Activated T-cell treated with anti-CD3 and anti-CD28 coated beads, Interleukin-2, amount 50 U/mL, for 1 hour (primary cell): Measurements from ENCODE around the gene ASB3.
A peak's percentile ranks its signal among the peaks of the same experiment; 100 is the strongest.
"Not testable (repeated sequence)": the region's sequence is repeated elsewhere in the genome, so short reads cannot be mapped to it uniquely, and the experiment has no call there.

Experiments used
- DNase-seq: peaks from one replicate; pipeline ENCODE4 v3.0.0-alpha.2; 2020

Gene ASB3

DNA sequence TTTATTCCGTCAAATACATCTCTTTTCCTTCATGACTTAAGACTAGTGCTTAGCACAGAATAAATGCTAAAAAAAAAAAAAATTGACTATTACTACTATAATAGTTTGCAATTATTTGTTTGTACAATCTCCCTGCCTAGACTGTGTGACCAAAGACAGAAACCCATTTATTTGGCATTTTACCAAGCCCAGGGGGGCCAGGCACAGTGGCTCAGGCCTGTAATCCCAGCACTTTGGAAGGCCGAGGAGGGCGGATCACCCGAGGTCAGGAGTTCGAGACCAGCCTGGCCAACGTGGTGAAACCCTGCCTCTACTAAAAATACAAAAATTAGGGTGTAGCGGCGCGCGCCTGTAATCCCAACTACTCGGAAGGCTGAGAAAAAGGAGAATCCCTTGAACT, 1.4 kb downstream of the ASB3 start:
- DNase-seq, result no peak

DNA sequence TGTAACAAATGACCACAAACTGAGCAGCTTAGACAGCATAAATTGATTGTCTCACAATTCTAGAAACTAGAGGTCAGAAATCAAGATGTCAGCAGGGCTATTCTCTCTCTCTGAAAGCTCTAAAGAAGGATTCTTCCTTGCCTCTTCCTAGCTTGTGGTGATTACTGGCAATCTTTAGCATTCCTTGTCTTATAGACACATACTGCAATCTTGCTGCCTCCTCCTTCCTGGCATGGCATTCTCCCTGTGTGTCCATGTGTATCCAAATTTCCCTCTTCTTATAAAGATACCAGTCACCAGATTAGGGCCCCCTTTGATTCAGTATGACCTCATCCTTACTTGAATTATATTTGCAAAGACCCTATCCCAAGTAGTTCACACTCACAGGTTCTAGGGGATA, 2.3 kb downstream of the ASB3 start:
- DNase-seq, result no peak

DNA sequence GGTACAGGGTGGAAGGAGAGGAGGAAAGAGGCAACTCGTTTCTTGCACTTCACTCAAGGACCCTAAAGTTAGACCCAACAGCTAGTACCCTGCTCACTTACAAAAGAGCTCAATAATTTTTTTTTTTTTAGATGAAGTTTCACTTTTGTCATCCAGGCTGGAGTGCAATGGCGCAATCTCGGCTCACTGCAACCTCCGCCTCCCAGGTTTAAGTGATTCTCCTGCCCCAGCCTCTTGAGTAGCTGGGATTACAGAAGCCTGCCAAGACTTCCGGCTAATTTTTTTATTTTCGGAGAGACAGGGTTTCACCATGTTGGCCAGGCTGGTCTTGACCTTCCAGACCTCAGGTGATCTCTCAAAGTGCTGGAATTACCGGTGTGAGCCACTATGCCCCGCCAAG, 4.1 kb downstream of the ASB3 start:
- no peak for DNase-seq

DNA sequence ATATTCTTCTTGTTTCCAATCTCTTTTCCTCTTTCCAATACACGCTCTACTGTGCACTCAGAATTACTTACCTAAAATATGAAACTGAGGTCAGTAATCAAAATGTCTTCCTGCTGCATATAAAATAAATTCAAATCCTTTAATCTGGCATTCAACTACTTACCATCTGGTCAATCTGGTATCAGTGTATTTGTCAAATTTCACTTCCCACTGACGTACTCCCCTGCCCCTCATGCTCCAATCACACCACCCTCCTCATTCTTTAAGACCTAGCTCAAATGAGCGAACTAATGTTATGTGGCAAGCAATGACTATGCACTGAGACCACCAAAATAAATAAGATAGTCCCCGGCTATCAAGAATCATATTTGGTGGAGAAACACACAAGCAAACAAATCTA, 6.7 kb downstream of the ASB3 start:
- no peak for DNase-seq

DNA sequence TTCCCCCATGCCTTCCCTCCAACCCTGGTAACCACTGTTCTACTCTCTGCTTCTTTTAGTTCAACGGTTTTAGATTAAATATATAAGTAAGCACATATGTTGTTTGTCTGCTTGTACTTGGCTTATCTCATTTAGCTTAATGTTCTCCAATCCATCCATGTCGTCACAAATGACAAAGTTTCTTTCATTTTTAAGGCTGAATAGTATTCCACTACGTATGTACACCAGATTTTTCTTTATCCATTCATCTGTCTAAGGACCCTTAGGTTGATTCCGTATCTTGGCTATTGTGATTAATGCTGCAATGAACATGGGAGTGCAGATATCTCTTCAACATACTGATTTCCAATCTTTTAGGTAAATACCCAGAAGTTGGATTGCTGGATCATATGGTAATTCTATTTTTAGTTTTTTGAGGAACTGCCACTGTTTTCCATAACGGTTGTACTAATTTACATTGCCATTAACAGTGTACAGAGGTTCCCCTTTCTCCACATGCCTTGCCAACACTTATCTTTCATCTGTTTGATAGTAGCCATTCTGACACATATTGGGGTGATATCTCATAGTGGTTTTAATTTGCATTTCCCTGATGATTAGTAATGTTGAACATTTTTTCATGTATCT, 8.1 kb downstream of the ASB3 start:
- no peak for DNase-seq

DNA sequence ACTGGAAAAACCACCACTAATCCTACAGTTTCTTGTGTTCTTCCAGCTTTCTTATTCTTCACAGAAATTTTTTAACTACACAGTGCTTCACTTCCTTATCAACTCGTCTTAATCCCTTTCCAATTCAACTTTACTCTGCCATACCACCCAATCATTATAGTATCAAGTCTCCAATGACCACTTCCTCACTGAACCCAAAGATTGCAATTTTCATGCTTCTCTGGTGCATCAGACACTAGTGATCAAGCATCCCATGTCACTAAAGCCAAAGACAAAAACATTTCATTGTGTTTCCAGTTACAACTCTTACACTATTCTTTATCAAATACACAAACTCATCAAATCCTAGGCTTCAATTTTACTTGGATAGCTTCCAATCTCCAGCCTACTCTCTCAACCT, 9.6 kb downstream of the ASB3 start:
- DNase-seq, result no peak

DNA sequence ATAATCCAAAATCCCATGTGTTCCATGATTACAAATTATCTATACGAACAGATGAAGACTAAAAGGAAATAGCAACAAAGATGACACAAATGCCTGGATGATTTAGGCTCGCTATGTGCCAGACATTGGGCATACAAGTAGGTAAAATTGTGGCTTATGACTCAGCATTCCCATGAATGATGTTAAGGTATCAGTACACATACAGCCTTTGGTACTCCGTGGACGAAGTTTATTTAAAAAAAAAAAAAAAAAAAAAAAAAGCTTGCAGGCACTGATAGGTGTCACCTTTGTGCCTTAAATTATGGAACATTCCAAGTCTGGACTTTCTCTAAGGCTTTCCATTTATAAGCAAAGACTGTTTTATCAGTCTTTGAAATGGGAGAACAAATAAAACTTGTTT, 16.5 kb downstream of the ASB3 start:
- DNase-seq, result no peak

DNA sequence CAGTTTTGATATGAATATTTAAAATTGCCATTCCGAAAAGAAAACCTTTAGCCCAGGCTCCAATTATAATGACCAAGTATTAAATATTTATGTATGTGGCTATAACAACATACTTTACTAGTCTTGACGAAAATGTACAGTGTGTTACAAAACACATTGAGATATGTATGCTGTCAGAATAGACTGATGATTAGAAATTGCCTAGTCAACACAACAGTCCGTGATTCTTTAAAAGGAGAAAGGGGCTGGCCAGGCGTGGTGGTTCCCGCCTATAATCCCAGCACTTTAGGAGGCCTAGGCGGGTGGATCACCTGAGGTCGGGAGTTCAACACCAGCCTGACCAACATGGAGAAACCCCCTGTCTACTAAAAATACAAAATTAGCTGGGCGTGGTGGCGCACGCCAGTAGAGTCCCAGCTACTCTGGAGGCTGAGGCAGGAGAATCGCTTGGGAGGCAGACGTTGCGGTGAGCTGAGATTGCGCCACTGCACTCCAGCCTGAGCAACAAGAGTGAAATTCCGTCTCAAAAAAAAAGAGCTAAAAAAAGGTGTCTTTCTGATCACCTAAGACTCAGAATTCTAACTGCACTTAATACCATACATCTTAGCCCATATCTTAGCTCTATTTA, 17.3 kb downstream of the ASB3 start:
- DNase-seq, result no peak

DNA sequence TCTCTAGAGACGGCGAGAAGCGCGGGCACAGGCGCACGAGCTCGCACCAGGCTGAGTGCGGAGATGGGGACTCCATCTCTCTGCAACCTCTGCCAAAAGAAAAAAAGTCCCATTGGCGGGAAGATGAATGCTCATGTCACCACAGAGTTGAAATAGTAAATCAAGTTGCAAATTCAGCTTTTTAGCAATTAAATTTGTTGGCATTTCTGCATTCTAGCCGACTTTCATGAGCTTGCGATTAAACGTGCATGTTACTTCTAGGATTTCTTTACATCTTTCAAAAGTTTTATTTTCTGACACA, 18.6 kb downstream of the ASB3 start:
- DNase-seq, result no peak

DNA sequence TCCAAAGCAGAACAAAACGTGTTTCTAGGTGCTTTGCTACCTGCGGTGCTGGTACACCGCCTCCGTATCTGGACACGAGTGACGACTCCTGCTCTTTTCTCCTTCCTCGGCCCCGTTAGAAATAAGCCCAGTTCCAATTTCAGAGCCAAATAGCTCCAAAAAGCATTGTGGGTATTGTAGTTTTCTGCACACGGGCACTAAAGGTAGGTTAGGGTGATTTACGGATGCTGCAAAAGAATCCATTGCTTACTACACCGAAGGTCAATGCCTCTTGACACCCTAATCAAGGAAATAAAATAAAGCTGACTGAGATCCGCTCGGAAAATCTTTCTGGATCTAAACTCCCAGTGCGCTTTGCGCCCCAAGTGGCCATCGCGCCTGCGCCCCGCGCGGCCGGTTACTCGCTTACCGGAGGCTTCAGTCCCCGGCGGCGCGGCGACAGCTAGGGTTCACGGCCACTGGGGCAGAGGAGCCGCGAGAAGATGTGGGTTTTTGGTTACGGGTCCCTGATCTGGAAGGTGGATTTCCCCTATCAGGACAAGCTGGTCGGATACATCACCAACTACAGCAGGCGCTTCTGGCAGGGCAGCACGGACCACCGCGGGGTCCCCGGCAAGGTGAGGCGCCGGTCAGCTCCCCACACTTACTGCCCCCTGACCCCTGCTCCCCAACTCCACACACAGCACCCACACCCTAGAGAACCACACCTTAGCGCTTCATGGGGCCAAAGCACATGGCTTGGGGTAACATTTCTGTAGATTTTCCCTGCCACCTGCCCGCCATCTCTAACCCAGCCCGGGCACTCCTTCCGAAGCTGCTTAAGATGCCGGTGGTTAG, 19.1 kb downstream of the ASB3 start, which contains the start of gene CHAC2:
Gene CHAC2 (plus strand): TSS at position 400 of the 837 bp plus-strand sequence. CDS start 83 bp downstream, at position 483.
- peak; percentile 83 for DNase-seq

DNA sequence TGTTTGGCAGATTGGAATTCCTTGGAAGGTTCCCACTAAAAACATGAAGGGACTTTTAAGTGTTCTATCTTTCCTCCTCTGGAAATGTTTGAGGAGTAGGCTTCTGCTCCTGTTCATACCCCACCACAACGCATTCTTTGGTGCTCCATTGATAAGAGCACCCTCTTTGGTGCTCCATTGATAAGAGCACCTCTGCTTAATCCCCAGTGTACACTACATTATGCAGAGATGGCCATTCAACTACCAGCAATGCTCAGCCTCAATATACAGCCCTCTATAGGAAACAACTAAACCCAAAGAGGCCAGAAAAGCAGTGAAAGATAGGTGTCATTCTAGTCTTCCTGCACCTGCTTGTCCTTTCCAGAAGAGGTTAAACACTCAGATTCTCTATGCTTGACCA, 21.0 kb downstream of the ASB3 start:
- DNase-seq, result no peak

DNA sequence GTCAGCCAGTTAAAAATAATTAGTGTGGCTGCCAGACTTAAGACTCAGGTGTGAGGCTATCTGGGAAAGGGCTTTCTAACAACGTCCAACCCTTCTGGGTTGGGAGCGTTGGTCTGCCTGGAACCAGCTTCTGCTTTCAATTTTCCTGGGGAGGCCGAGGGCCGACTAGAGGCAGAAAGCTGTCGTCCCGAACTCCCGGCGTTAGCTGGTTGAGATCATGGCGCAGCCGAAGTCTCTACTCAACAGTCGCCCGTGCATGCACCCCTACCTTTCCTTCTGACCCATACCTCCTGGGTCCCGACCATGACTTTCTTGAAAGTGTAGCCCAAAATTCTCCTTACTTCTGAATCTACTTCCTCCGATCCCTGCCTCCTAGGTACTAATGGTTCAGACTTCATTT, 29.5 kb downstream of the ASB3 start:
- DNase-seq, result not testable (repeated sequence)

DNA sequence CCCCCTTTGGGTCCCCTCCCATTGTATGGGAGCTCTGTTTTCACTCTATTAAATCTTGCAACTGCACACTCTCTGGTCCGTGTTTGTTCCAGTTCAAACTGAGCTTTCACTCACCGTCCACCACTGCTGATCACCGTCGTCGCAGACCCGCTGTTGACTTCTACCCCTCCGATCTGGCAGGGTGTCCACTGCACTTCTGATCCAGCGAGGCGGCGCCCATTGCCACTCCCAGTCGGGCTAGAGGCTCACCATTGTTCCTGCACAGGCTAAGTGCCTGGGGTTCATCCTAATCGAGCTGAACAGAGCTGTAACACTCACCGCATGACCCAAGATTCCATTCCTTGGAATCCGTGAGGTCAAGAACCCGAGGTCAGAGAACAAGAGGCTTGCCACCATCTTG, 30.1 kb downstream of the ASB3 start:
- no peak for DNase-seq

DNA sequence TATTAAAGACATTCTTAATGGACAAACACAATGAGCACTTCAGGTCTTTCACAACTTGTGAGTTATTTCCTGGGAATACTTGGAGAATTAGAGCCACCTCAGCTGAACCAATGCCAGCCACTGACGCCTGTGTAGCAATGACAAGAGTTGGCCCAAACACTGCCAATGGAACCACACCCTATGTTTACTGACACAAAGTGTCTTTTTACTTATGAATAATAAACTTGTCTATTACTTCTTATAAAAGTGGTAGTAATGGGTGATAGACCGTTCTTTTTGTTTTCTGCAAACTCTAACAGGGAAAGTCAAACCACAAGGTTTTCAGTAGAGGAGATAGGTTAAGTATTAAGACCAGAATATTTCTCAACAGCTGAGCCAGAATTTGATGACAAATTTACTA, 31.6 kb downstream of the ASB3 start:
- no peak for DNase-seq

DNA sequence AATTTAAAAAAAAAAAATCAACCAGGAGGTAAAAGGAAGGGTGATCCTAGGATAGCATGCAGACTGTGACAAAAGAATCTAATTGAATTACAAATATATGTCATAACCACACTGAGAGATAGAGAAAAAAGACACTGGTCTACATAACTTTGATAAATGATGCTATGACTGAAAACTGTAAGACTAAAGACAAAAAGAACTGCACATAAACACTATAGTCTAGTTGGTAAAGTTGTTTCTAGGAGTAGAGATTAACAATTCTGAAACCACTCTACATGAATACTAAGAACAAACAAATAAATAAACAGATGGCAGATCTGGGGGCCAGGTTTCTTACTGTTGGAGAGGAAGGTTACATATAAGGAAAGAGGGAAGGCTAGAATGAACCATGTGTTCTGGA, 33.7 kb downstream of the ASB3 start:
- DNase-seq, result no peak

DNA sequence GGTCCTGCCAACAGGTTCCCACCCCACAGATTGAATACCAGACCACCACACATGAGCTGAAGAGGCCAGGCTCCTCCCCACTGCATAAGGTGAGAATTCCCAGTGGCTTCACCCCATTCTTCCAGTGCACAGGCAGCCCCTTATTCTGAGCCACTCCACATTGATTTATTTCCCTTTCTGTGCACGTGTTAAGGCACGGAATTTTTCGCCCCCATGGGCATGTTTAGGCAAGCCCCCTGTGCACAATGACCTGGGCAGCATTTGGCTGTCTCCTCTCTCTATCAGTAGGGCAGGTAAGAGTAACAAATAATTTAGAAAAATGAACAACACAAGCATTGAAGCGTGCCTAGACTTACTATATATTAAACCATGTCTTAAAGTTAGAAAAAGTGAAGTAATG, 34.4 kb downstream of the ASB3 start:
- DNase-seq, result no peak

DNA sequence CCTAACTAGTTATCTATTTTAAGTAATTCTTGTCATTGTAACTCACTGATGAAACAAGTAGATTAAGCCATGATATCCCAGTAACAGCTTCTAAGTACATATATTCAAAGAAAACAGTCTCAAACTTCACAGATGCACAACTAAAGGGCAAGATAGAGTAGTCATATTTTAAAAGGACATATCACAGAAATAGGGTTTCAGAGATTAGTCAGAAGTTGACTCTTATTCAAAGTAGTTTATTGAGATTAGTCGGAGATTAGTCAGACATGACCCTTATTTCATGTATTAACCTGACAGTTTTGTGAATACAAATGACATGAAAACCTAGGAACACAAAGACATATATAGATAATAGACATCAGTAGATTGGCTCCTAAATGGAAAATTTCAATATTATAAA, 35.0 kb downstream of the ASB3 start:
- DNase-seq, result no peak

DNA sequence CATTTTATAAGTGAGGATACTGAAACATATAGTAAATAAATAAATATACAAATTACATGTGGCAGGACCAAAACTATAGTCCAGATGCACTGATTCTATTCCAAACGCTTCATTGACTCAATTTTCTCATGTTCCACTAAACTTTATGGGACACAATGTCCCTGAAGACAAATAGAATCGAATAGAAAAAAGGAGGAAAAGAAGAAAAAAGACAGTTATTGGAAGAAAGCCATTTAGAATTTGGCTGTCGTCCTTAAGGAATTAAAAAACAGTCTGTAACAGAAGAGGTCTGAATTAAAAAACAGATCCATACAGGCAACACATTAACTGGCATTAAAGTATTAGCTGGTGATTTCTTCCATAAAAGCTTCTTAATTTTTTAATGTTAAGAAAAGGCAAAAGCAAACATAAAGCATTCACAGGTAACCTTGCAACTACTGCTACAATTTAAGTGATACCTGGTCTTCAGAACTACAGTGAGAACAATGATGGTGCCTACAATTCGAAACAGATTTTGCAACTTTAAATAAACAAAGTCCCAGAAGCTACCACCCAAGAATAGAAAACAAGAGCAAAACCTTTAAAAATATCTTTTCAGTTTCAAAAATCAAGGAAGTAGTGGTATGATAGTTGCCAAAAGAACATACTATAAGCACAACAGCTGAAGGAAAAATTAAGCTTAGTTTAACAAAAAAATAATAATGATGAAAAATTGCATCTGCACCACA, 36.5 kb downstream of the ASB3 start:
- no peak for DNase-seq

DNA sequence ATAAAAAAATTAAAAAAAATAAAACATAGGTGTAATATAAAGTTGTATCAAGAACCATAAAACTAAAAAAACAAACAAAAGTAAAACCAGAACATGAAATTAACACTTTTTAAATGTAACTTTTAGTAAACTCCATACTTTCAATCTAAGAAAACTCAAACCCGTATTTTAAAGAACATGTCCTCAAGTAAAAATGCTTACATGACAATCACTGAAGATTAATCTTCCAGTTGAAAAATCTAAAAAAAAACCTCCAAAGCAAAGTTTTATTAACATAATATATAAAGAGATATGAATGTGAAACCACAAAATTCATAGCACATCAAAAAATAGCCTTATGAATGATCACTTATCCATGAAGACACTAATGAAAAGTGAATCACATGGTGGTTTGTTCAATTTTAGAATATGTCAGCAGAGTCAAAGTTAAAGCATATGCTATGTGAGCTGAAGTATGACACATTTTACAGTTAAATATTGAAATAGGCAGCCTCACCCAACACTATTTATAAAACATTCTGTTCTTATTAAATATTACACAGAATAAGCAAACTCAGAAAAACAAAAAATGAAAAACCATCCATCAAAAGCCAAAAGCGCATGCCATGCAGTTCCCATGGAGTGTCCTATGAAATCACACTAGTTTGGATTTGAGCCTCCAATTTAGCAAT, 42.2 kb downstream of the ASB3 start:
- DNase-seq, result no peak

DNA sequence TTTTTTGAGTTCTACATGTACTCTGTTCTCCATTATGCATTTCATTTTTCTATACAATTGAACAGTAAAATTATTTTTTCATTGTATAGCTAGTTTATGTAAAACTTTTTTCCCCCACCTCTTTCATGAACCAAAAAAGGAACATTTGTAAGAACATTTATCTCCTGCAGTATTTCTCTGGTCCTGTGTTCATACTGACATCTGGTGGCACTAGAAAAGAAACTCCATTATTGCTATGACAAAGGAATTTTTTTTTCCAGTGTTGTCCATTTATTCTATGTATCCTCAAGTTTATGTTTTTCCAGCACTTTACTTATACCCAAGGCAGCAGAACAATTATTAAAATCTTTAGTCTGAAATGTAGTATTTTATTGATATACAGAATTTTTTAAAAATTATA, 46.6 kb downstream of the ASB3 start:
- DNase-seq, result no peak

DNA sequence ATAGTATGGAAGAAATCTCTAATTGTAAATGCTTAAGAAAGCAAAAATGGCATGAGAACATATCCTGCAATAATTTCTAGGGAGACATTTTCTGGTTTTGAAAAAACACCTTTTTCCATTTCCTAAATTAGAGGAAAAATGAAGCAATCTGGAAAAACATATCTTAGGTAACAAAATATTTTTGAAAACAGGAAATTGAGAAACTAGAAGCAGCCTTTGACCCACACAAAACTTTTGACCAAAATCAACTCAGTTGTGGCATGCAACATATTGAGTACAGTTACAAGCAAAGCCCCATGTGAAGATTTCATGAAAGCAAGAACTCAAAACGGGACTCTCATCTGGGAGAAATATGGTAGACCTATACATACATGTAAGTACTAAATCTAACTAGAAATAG, 47.7 kb downstream of the ASB3 start:
- DNase-seq, result no peak

DNA sequence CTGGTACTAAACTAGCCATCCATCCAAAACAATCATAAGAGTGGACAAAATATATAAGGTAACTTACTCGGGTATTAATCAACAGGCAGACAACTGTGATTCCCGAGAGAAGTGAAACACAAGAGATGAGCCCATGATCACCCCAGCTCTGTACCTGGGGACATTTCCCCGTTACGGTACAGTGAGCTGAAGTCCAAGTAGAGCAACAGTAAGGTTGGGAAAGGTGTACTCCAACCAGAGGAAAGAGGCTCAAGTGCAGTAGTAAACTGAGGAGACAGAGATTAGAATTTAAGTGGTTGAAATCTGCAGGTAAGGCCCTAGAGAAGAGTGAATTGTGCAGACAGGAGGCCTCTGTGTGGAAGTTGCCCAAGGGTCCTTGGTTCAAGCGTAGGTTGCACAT, 49.7 kb downstream of the ASB3 start:
- DNase-seq, result no peak

DNA sequence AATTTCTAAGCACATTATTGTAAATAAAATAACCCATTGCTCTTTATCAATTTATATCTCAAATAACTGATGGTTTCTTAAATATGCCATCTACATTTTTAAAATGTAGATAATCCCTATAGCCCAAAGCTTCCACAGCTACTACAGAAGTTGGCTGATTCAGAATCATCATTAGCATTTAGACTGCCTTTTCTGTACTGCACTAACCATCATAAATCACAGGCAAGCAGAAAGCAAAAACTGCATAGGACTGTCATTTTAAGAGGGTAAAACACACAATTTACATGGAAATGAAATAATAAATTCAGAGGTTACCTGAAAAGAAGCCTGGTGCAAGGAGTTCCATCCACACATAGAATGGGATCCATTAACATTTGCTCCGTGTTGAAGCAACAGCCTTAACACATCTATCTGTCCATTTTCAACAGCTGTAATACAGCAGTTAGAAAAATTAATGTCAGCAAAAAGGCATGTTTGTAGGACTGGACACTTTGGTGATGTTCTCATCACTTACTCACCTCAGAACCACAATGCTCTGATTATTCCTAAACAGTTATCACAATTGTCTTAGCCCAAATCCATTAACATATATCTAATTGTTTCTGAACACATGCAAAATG, 57.5 kb downstream of the ASB3 start:
- no peak for DNase-seq
